T-helper 2 cell treated with Interferon-gamma antibody and Interleukin-4, amounts not matched to agents 5 μg/mL and 100 μg/mL, for 36 hours (primary cell): ENCODE data around the gene MARCHF2.

ENCODE experiments used
- DNase-seq: peaks from one replicate; pipeline ENCODE4 v3.0.0; 2021; ENCODE audit warnings: low spot score
- H3K27ac Mint-ChIP-seq: one replicate; pipeline ENCODE4 v1.8.0; 2021; ENCODE audit warnings: mild to moderate bottlenecking, mixed read lengths
- H3K27me3 Mint-ChIP-seq: one replicate; pipeline ENCODE4 v1.8.0; 2021; ENCODE audit warnings: low read depth, mixed read lengths
- H3K36me3 Mint-ChIP-seq: one replicate; pipeline ENCODE4 v1.8.0; 2021; ENCODE audit warnings: low read depth, mixed read lengths
- H3K4me1 Mint-ChIP-seq: one replicate; pipeline ENCODE4 v1.8.0; 2021; ENCODE audit warnings: low read depth, mixed read lengths
- H3K4me3 Mint-ChIP-seq: one replicate; pipeline ENCODE4 v1.8.0; 2022; ENCODE audit warnings: mild to moderate bottlenecking, moderate library complexity, mixed read lengths
- H3K9me3 Mint-ChIP-seq: one replicate; pipeline ENCODE4 v1.8.0; 2021; ENCODE audit warnings: mixed read lengths

MARCHF2 gene

GRCh38 chr19:8478598-8478997, 65.5 kb downstream of the MARCHF2 start:
- Mint-ChIP-seq H3K4me3 (no peak overlapping the region), H3K36me3 (peaks cover 62% of the 10 kb centered on the region), H3K27ac (peak overlapping the region; percentile 27)

GRCh38 chr19:8481201-8481600, 68.1 kb downstream of the MARCHF2 start:
- peaks cover 58% of the 10 kb centered on the region for H3K36me3 Mint-ChIP-seq
- peaks cover 28% of the 10 kb centered on the region for H3K4me1 Mint-ChIP-seq
- H3K27ac Mint-ChIP-seq: peak overlapping the region; percentile 11
- no peaks in the 10 kb centered on the region for H3K9me3 Mint-ChIP-seq
- no peak for DNase-seq
- no peak overlapping the region for H3K4me3 Mint-ChIP-seq
- H3K27me3 Mint-ChIP-seq: no peaks in the 10 kb centered on the region

More at GRCh38 chr19:8478598-8478997, 65.5 kb downstream of the MARCHF2 start:
- H3K9me3 Mint-ChIP-seq: no peaks in the 10 kb centered on the region
- H3K4me1 Mint-ChIP-seq: peaks cover 34% of the 10 kb centered on the region
- H3K27me3 Mint-ChIP-seq: no peaks in the 10 kb centered on the region
- no peak for DNase-seq

GRCh38 chr19:8481616-8482015, 68.5 kb downstream of the MARCHF2 start:
- DNase-seq: no peak
- Mint-ChIP-seq H3K36me3 (peaks cover 59% of the 10 kb centered on the region), H3K4me1 (peaks cover 32% of the 10 kb centered on the region), H3K4me3 (no peak overlapping the region), H3K27me3 (no peaks in the 10 kb centered on the region), H3K27ac (peak overlapping the region; percentile 11), H3K9me3 (no peaks in the 10 kb centered on the region)

- no peaks in the 10 kb centered on the region for H3K9me3 Mint-ChIP-seq
- H3K27ac Mint-ChIP-seq: peak overlapping the region; percentile 14
- peaks cover 64% of the 10 kb centered on the region for H3K36me3 Mint-ChIP-seq
- no peak for DNase-seq
- H3K27me3 Mint-ChIP-seq: no peaks in the 10 kb centered on the region
- H3K4me1 Mint-ChIP-seq: peaks cover 38% of the 10 kb centered on the region
- no peak overlapping the region for H3K4me3 Mint-ChIP-seq
Measured at GRCh38 chr19:8482696-8483095, 69.6 kb downstream of the MARCHF2 start.

- Mint-ChIP-seq H3K4me3 (no peak overlapping the region), H3K27me3 (no peaks in the 10 kb centered on the region), H3K4me1 (peaks cover 38% of the 10 kb centered on the region), H3K9me3 (no peaks in the 10 kb centered on the region), H3K36me3 (peaks cover 64% of the 10 kb centered on the region), H3K27ac (peak overlapping the region; percentile 14)
- DNase-seq: no peak
Measured at GRCh38 chr19:8483165-8483564, 70.1 kb downstream of the MARCHF2 start.

GRCh38 chr19:8484331-8484894, 71.3 kb downstream of the MARCHF2 start:
- Mint-ChIP-seq H3K36me3 (peaks cover 66% of the 10 kb centered on the region), H3K27ac (no peak overlapping the region), H3K4me1 (peaks cover 36% of the 10 kb centered on the region), H3K27me3 (no peaks in the 10 kb centered on the region), H3K9me3 (no peaks in the 10 kb centered on the region), H3K4me3 (no peak overlapping the region)
- DNase-seq: no peak

GRCh38 chr19:8485561-8486371, 72.7 kb downstream of the MARCHF2 start:
- Mint-ChIP-seq H3K27ac (peak overlapping the region; percentile 83), H3K9me3 (no peaks in the 10 kb centered on the region), H3K36me3 (peaks cover 64% of the 10 kb centered on the region), H3K4me1 (peaks cover 34% of the 10 kb centered on the region), H3K27me3 (no peaks in the 10 kb centered on the region), H3K4me3 (no peak overlapping the region)
- no peak for DNase-seq

- Mint-ChIP-seq H3K9me3 (no peaks in the 10 kb centered on the region), H3K27ac (peak overlapping the region; percentile 85), H3K4me3 (peak overlapping the region; percentile 57), H3K27me3 (no peaks in the 10 kb centered on the region), H3K4me1 (peaks cover 26% of the 10 kb centered on the region), H3K36me3 (peaks cover 56% of the 10 kb centered on the region)
- no peak for DNase-seq
Measured at GRCh38 chr19:8486661-8487136, 73.6 kb downstream of the MARCHF2 start.

- peaks cover 54% of the 10 kb centered on the region for H3K36me3 Mint-ChIP-seq
Measured at GRCh38 chr19:8487137-8487851, 74.2 kb downstream of the MARCHF2 start.

GRCh38 chr19:8488365-8488764, 75.3 kb downstream of the MARCHF2 start:
- peak overlapping the region; percentile 85 for H3K27ac Mint-ChIP-seq
- DNase-seq: no peak
- no peak overlapping the region for H3K4me3 Mint-ChIP-seq
- peaks cover 45% of the 10 kb centered on the region for H3K36me3 Mint-ChIP-seq
- no peaks in the 10 kb centered on the region for H3K27me3 Mint-ChIP-seq
- H3K4me1 Mint-ChIP-seq: peaks cover 23% of the 10 kb centered on the region
- no peaks in the 10 kb centered on the region for H3K9me3 Mint-ChIP-seq

More at GRCh38 chr19:8487137-8487851, 74.2 kb downstream of the MARCHF2 start:
- peak; percentile 39 for DNase-seq
- no peaks in the 10 kb centered on the region for H3K9me3 Mint-ChIP-seq
- peak overlapping the region; percentile 85 for H3K27ac Mint-ChIP-seq
- peak overlapping the region; percentile 57 for H3K4me3 Mint-ChIP-seq
- no peaks in the 10 kb centered on the region for H3K27me3 Mint-ChIP-seq
- peaks cover 26% of the 10 kb centered on the region for H3K4me1 Mint-ChIP-seq
